Stimulated activated CD4-positive, alpha-beta T cell treated with anti-CD3 and anti-CD28 coated beads, Interleukin-2, amount 100 ng/mL, for 48 hours (primary cell): ENCODE results near the gene ZMPSTE24.
"Not testable (repeated sequence)": the region's sequence is repeated elsewhere in the genome, so short reads cannot be mapped to it uniquely, and the experiment has no call there.

Experiments used
- DNase-seq, 2 donors: peaks; one replicate each; pipeline ENCODE4 v3.0.0-alpha.2; 2020

Gene ZMPSTE24

DNA sequence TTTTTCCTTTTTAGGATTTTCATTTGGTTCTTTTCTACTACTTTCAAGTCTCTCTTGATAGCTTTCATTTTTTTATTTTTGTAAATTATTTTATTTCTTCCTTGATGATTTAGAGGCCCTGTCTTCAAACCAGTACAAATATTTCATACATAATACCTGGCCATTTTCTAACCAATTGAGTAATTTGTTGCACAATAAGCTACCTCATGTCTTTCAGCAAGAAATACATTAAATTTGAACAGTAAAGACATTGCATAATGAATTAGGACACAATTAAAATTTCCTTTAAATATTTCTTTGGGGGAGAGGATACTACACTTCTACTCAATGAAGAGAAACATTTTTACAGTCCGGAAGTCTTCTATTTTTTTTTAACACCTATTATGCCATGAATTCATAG lies 74.7 kb downstream of the ZMPSTE24 start:
- DNase-seq: no peak

DNA sequence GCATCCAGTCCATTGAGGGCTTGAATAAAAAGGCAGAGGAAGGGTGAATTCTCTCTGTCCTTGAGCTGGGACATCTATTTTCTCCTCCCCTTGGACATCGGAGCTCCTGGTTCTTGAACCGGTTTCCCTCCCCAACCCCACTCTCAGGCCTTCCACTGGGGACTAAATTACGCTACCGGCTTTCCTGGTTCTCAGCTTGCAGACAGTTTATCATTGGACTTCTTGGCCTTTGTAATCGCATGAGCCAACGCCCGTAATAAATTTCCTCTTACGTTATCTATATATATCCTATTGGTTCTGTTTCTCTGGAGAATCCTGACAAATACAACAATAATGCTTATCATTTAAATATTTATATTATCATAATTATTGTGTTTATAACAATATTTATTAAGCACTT lies 79.4 kb downstream of the ZMPSTE24 start:
- no peak for DNase-seq

DNA sequence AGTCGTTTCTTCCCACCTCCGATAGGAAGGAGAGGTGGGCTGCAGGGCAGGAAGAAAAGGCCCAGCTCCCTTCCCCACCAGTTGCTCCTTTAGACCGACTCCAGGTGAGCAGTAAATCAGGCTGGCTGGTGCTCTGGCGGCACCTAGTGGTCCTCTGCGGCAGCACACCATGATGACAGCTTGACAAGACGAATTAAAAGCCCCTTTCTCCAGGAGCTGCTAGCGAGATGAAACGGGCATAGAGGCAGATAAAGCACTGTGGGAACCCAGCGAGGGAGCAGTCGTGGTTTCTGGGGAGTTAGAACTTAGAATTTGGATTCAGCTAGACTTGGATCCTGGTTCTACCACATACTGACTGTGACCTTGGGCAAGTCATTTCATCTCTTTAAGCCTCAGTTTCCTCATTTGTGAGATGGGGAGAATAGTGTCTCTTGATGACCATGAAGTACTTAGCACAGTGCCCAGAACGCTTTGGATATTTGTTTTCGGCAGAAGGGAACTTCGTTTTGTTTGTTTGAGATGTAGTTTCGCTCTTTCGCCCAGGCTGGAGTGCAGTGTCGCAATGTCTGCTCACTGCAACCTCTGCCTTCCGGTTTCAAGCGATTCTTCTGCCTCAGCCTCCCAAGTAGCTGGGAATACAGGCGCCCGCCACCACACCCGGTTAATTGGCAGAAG lies 80.8 kb downstream of the ZMPSTE24 start:
- DNase-seq: peak; percentile 90 to 93

DNA sequence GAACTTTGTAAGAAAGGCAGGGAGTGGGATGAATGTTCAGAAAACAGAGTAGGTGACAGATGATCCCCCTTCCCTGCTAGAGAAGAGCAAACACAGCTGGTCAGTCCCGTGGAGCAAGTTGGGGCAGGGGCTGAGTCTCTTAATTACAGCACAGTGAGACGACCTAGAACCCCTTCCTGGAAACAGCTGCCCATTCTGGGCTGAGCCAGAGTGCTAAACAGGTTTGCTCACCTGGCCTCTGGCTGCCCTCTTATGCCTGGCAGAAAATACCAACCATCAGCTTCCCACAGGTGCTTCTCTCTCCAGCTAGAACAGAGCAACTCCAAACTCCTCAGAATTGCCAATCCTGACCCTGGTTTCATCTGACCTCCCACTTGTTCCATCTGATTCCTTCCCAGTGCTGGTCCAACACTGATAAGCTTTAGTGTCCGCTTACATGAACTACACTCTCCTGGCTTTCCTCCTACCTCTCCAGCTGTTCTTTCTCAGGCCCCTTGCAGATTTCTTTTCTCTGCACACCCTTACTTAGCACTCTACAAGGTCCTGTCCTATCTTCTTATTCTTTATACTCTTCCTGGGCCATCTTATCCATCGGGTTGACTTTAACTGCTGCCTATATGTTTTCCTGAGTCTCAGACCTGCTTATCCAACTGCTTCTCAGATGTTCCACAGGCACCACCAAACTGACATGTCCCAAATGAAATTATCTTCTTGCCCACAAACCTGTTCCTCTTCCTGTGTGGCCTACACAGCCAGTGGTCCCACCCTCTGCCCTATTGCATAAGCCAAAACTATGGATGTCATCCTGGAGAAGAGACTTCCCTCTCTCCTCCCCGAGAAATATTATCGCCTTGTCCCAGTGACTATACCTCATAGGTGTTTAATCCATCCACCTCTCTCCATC lies 81.6 kb downstream of the ZMPSTE24 start:
- no peak for DNase-seq

DNA sequence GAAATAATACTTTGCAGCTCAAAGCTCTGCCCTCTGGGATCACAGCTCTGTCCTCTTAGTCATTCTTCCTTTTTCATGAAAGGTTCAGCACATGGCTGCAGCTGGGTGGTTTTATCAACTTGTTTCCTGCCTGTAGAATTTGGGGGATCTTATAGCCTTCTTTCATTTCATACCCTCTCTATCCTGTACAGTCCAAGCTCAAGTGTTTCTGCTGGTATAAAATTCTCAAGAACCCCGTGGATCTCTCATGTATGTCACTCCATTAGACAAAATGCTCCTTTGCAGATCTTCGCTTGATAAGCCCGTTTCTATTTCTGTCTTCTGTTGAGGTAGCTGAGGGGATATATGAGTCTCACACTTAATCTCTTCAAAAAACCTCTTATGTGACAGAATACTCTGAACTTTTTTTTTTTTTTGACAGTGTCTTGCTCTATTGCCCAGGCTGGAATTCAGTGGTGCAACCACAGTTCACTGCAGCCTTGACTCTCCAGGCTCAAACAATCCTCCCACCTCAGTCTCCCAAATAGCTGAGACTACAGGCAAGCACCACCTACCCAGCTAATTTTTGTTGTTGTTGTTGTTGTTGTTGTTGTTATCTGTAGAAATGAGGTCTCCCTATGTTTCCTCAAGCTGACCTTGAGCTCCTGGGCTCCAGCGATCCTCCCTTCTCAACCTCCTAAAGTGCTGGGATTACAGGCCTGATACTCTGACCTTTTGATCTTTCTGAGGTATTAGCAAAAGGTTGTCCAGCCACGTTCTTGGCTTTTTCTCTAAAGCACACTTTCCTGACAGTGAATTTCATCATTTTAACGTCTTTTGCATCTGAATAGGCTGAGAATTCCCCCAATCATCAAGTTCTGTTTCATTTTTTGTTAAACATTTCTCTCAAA lies 83.7 kb downstream of the ZMPSTE24 start:
- DNase-seq: no peak

DNA sequence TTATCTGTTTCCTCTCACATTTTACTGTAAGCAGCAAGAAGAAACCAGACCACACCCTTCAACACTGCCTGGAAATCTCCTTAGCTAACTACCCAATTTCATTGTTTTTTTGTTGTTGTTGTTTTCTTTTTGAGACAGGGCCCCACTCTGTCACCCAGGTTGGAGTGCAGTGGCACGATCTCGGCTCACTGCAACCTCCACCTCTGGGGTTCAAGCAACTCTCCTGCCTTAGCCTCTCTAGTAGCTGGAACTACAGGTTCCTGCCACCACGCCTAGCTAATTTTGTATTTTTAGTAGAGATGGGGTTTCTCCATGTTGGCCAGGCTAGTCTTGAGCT lies 84.3 kb downstream of the ZMPSTE24 start:
- not testable (repeated sequence) for DNase-seq
